ENCODE results near the gene PIANP. TPM values are rescaled to one million over a fixed set of nuclear protein-coding genes. Genes with fewer than 3 reads are reported as not detected.

PIANP gene
- total and polyA plus RNA-seq, 4 experiments from 2014 or later: 0.61 to 1.5 (median 1.00) TPM

- H3K4me3 ChIP-seq (ENCODE audit: low read length in 2 of 2): no peak overlapping the region
- H3K27me3 Mint-ChIP-seq: peaks cover 0 to 5% of the 10 kb centered on the region in 2 donors
- ChIA-PET CTCF (ENCODE audit: partially characterized antibody) (interaction anchor here (0.8 to 3.9 kb wide), 8 partner anchors 25 to 91 kb away, joined by 3 to 30 read pairs (median 4); no protein-coding TSS in a partner anchor), POLR2A (ENCODE audit: partially characterized antibody) (interaction anchor here (0.9 to 1.6 kb wide), 4 partner anchors 9 to 32 kb away, joined by 3 to 5 read pairs (median 4); partner anchors contain the start of gene LPAR5)
- peaks cover 0 to 11% of the 10 kb centered on the region in 2 donors for H3K9me3 ChIP-seq (ENCODE audit: control insufficient read depth in 1 of 2, low read length in 2 of 2)
- no peak for DNase-seq
- peaks cover 9% of the 10 kb centered on the region for H3K4me1 ChIP-seq (ENCODE audit: insufficient read depth, low read length)
- intact Hi-C loops (cut with micrococcal nuclease): loop anchor here (2.0 kb wide), 1 partner anchor 26 kb away; no protein-coding TSS in a partner anchor
- peaks cover 5 to 16% (median 7%) of the 10 kb centered on the region in 4 donors for H3K4me1 Mint-ChIP-seq
- H3K27ac ChIP-seq (ENCODE audit: low read depth, low read length): no peak overlapping the region
- H3K27me3 ChIP-seq (ENCODE audit: insufficient read depth, low read length): no peaks in the 10 kb centered on the region
- peaks cover 5% of the 10 kb centered on the region for H3K36me3 ChIP-seq (ENCODE audit: insufficient read depth, low read length)
- peak overlapping the region in 1 of 8 donors; percentile 42 for H3K4me3 Mint-ChIP-seq
- H3K9me3 Mint-ChIP-seq: peaks cover 0 to 21% (median 8%) of the 10 kb centered on the region in 8 donors
- H3K27ac Mint-ChIP-seq: peak overlapping the region in 1 of 7 donors; percentile 44
- peaks cover 19 to 23% of the 10 kb centered on the region in 2 donors for H3K36me3 Mint-ChIP-seq
Observed at GRCh38 chr12:6644903-6645302, 55.7 kb downstream of the PIANP start.

- ChIA-PET CTCF (ENCODE audit: partially characterized antibody) (interaction anchor here (0.9 to 3.9 kb wide), 6 partner anchors 25 to 90 kb away, joined by 3 to 30 read pairs (median 4); no protein-coding TSS in a partner anchor), POLR2A (ENCODE audit: partially characterized antibody) (interaction anchor here (0.9 to 1.6 kb wide), 4 partner anchors 8 to 31 kb away, joined by 3 to 5 read pairs (median 4); partner anchors contain the start of gene LPAR5)
- peaks cover 0 to 11% of the 10 kb centered on the region in 2 donors for H3K9me3 ChIP-seq (ENCODE audit: control insufficient read depth in 1 of 2, low read length in 2 of 2)
- Mint-ChIP-seq H3K27ac (peak overlapping the region in 1 of 7 donors; percentile 73), H3K9me3 (peaks cover 0 to 21% (median 8%) of the 10 kb centered on the region in 8 donors), H3K4me3 (no peak overlapping the region), H3K4me1 (peaks cover 5 to 16% (median 7%) of the 10 kb centered on the region in 4 donors), H3K27me3 (peaks cover 0 to 5% of the 10 kb centered on the region in 2 donors), H3K36me3 (peaks cover 19 to 23% of the 10 kb centered on the region in 2 donors)
- peaks cover 5% of the 10 kb centered on the region for H3K36me3 ChIP-seq (ENCODE audit: insufficient read depth, low read length)
- peaks cover 9% of the 10 kb centered on the region for H3K4me1 ChIP-seq (ENCODE audit: insufficient read depth, low read length)
- H3K27me3 ChIP-seq (ENCODE audit: insufficient read depth, low read length): no peaks in the 10 kb centered on the region
- no peak overlapping the region for H3K27ac ChIP-seq (ENCODE audit: low read depth, low read length)
- H3K4me3 ChIP-seq (ENCODE audit: low read length in 2 of 2): no peak overlapping the region
- no peak for DNase-seq
- intact Hi-C loops (cut with micrococcal nuclease): loop anchor here (2.0 kb wide), 1 partner anchor 25 kb away; no protein-coding TSS in a partner anchor
Observed at GRCh38 chr12:6644257-6644596, 56.4 kb downstream of the PIANP start.

Other genes with a start within 250 kb of the PIANP start
- 10 to 100 TPM; 66.4 to 66.9 TPM for gene TAPBPL, start 248.8 kb downstream of the PIANP start, total RNA-seq
- gene TAPBPL, start 248.8 kb downstream of the PIANP start, polyA plus RNA-seq: 100 to 1,000 TPM; 102 to 116 TPM
- 100 to 1,000 TPM in 1 of 2 experiments, 10 to 100 TPM in 1; 97.7 to 101 TPM for gene VAMP1, start 230.1 kb downstream of the PIANP start, total RNA-seq
- 10 to 100 TPM; 10.3 to 12.1 TPM for gene VAMP1, start 230.1 kb downstream of the PIANP start, polyA plus RNA-seq
- gene MRPL51, start 207.6 kb downstream of the PIANP start, total RNA-seq: 10 to 100 TPM; 85.1 to 89.2 TPM
- gene MRPL51, start 207.6 kb downstream of the PIANP start, polyA plus RNA-seq: 100 to 1,000 TPM; 199 to 205 TPM
- 10 to 100 TPM; 38.1 to 39.8 TPM for gene NCAPD2, start 206.7 kb downstream of the PIANP start, total RNA-seq
- 10 to 100 TPM; 15.7 to 29.0 TPM for gene NCAPD2, start 206.7 kb downstream of the PIANP start, polyA plus RNA-seq
- gene GAPDH, start 166.3 kb downstream of the PIANP start, total RNA-seq: 100 to 1,000 TPM; 474 to 495 TPM
- gene GAPDH, start 166.3 kb downstream of the PIANP start, polyA plus RNA-seq: 1,000 to 10,000 TPM; 1,831 to 2,185 TPM
- gene IFFO1, start 144.8 kb downstream of the PIANP start, total RNA-seq: 10 to 100 TPM; 58.7 to 60.4 TPM
- gene IFFO1, start 144.8 kb downstream of the PIANP start, polyA plus RNA-seq: 10 to 100 TPM in 1 of 2 donors, 1 to 10 TPM in 1; 3.7 to 12.5 TPM
- 10 to 100 TPM; 87.6 to 87.7 TPM for gene NOP2, start 132.5 kb downstream of the PIANP start, total RNA-seq
- gene NOP2, start 132.5 kb downstream of the PIANP start, polyA plus RNA-seq: 10 to 100 TPM; 15.5 to 43.2 TPM
- gene CHD4, start 93.4 kb downstream of the PIANP start, total RNA-seq: 100 to 1,000 TPM; 246 to 255 TPM
- gene CHD4, start 93.4 kb downstream of the PIANP start, polyA plus RNA-seq: 10 to 100 TPM; 13.3 to 64.6 TPM
- gene LPAR5, start 64.9 kb downstream of the PIANP start, total RNA-seq: 10 to 100 TPM; 10.2 to 11.1 TPM
- 10 to 100 TPM in 1 of 2 donors, 1 to 10 TPM in 1; 5.4 to 11.9 TPM for gene LPAR5, start 64.9 kb downstream of the PIANP start, polyA plus RNA-seq
- gene ACRBP, start 53.4 kb downstream of the PIANP start, total RNA-seq: 10 to 100 TPM; 13.9 to 16.3 TPM
- under 1 TPM in 1 of 2 donors, not detected in 1; 0.25 TPM for gene ACRBP, start 53.4 kb downstream of the PIANP start, polyA plus RNA-seq
- gene ING4, start 37.7 kb downstream of the PIANP start, total RNA-seq: 10 to 100 TPM; 82.3 to 83.5 TPM
- 100 to 1,000 TPM in 1 of 2 donors, 10 to 100 TPM in 1; 73.0 to 122 TPM for gene ING4, start 37.7 kb downstream of the PIANP start, polyA plus RNA-seq
- 10 to 100 TPM; 88.6 to 88.7 TPM for gene ZNF384, start 11.4 kb downstream of the PIANP start, total RNA-seq
- gene ZNF384, start 11.4 kb downstream of the PIANP start, polyA plus RNA-seq: 10 to 100 TPM; 14.4 to 45.8 TPM
- 10 to 100 TPM; 36.9 to 37.7 TPM for gene COPS7A, start 23.2 kb upstream of the PIANP start, total RNA-seq
- 10 to 100 TPM; 44.7 to 48.6 TPM for gene COPS7A, start 23.2 kb upstream of the PIANP start, polyA plus RNA-seq
- 10 to 100 TPM; 79.8 to 80.3 TPM for gene MLF2, start 52.3 kb upstream of the PIANP start, total RNA-seq
- 100 to 1,000 TPM; 111 to 130 TPM for gene MLF2, start 52.3 kb upstream of the PIANP start, polyA plus RNA-seq
- 1 to 10 TPM; 2.0 to 2.9 TPM for gene PTMS, start 65.5 kb upstream of the PIANP start, total RNA-seq
- gene PTMS, start 65.5 kb upstream of the PIANP start, polyA plus RNA-seq: 1 to 10 TPM; 1.3 to 3.6 TPM
- 1 to 10 TPM; 2.4 to 3.8 TPM for gene LAG3, start 71.7 kb upstream of the PIANP start, total RNA-seq
- gene LAG3, start 71.7 kb upstream of the PIANP start, polyA plus RNA-seq: 1 to 10 TPM; 4.9 to 8.3 TPM
- 100 to 1,000 TPM; 285 to 291 TPM for gene CD4, start 88.7 kb upstream of the PIANP start, total RNA-seq
- gene CD4, start 88.7 kb upstream of the PIANP start, polyA plus RNA-seq: 100 to 1,000 TPM; 251 to 456 TPM
- gene GPR162, start 121.0 kb upstream of the PIANP start, total RNA-seq: under 1 TPM in 1 of 2 experiments, not detected in 1; 0.32 TPM
- not detected for gene GPR162, start 121.0 kb upstream of the PIANP start, polyA plus RNA-seq
- gene P3H3, start 127.6 kb upstream of the PIANP start, total RNA-seq: 10 to 100 TPM; 11.2 to 11.8 TPM
- gene P3H3, start 127.6 kb upstream of the PIANP start, polyA plus RNA-seq: 1 to 10 TPM in 1 of 2 donors, under 1 TPM in 1; 0.72 to 1.2 TPM
- gene GNB3, start 140.1 kb upstream of the PIANP start, total RNA-seq: 1 to 10 TPM; 5.1 to 5.2 TPM
- not detected for gene GNB3, start 140.1 kb upstream of the PIANP start, polyA plus RNA-seq
- 1 to 10 TPM; 1.3 to 2.0 TPM for gene CDCA3, start 150.5 kb upstream of the PIANP start, total RNA-seq
- under 1 TPM; 0.09 to 0.39 TPM for gene CDCA3, start 150.5 kb upstream of the PIANP start, polyA plus RNA-seq
- gene USP5, start 151.3 kb upstream of the PIANP start, total RNA-seq: 10 to 100 TPM; 65.2 to 69.3 TPM
- 10 to 100 TPM; 53.9 to 73.0 TPM for gene USP5, start 151.3 kb upstream of the PIANP start, polyA plus RNA-seq
- 100 to 1,000 TPM; 155 to 164 TPM for gene TPI1, start 166.7 kb upstream of the PIANP start, total RNA-seq
- gene TPI1, start 166.7 kb upstream of the PIANP start, polyA plus RNA-seq: 100 to 1,000 TPM; 572 to 777 TPM
- gene SPSB2, start 172.5 kb upstream of the PIANP start, total RNA-seq: 10 to 100 TPM; 19.8 to 21.9 TPM
- 10 to 100 TPM; 16.6 to 25.5 TPM for gene SPSB2, start 172.5 kb upstream of the PIANP start, polyA plus RNA-seq
- 1 to 10 TPM; 8.3 to 9.1 TPM for gene LRRC23, start 204.0 kb upstream of the PIANP start, total RNA-seq
- 1 to 10 TPM; 4.1 to 4.2 TPM for gene LRRC23, start 204.0 kb upstream of the PIANP start, polyA plus RNA-seq
- 100 to 1,000 TPM; 187 to 190 TPM for gene ENO2, start 213.8 kb upstream of the PIANP start, total RNA-seq
- 10 to 100 TPM; 28.4 to 35.8 TPM for gene ENO2, start 213.8 kb upstream of the PIANP start, polyA plus RNA-seq
- gene ATN1, start 227.1 kb upstream of the PIANP start, total RNA-seq: 10 to 100 TPM; 32.2 to 33.0 TPM
- gene ATN1, start 227.1 kb upstream of the PIANP start, polyA plus RNA-seq: 1 to 10 TPM in 1 of 2 donors, under 1 TPM in 1; 0.16 to 1.1 TPM
- gene RNU7-1, start 243.0 kb upstream of the PIANP start, total RNA-seq: not detected
- not detected for gene RNU7-1, start 243.0 kb upstream of the PIANP start, polyA plus RNA-seq
- 100 to 1,000 TPM; 423 to 425 TPM for gene C12orf57, start 243.2 kb upstream of the PIANP start, total RNA-seq
- gene C12orf57, start 243.2 kb upstream of the PIANP start, polyA plus RNA-seq: 100 to 1,000 TPM; 155 to 244 TPM

All from CD4-positive, alpha-beta memory T cell (primary cell).